Ectodermal cell (in vitro differentiated cells): ENCODE measurements around the gene ANKRD65.
"Not testable (repeated sequence)": the region's sequence is repeated elsewhere in the genome, so short reads cannot be mapped to it uniquely, and the experiment has no call there.

Source experiments
- H3K27ac ChIP-seq: 2 replicates; pipeline ENCODE4 v1.7.0; 2013; ENCODE audit warnings: mild to moderate bottlenecking, low read depth, low read length; ENCODE audit not compliant: insufficient read depth, poor library complexity, severe bottlenecking
- H3K27me3 ChIP-seq: 2 replicates; pipeline ENCODE4 v1.7.0; 2013; ENCODE audit warnings: mild to moderate bottlenecking, low read length; ENCODE audit not compliant: insufficient read depth, control insufficient read depth, poor library complexity, severe bottlenecking
- H3K36me3 ChIP-seq: one replicate; pipeline ENCODE4 v1.7.0; 2013; ENCODE audit warnings: low read length; ENCODE audit not compliant: control insufficient read depth, insufficient read depth
- H3K4me1 ChIP-seq: one replicate; pipeline ENCODE4 v1.7.0; 2013; ENCODE audit warnings: low read length; ENCODE audit not compliant: control insufficient read depth, insufficient read depth
- H3K4me3 ChIP-seq: 2 replicates; pipeline ENCODE4 v1.7.0; 2013; ENCODE audit warnings: low read depth, low read length, control low read depth; ENCODE audit not compliant: insufficient read depth
- H3K9me3 ChIP-seq: 2 replicates; pipeline ENCODE4 v1.7.0; 2013; ENCODE audit warnings: mild to moderate bottlenecking, low read length, moderate library complexity; ENCODE audit not compliant: control insufficient read depth
- whole genome bisulfite sequencing, 2 experiments: methylation state at CpG; one replicate each; pipeline ENCODE4 v1.1.7; 2013; ENCODE audit warnings: missing lambda C conversion rate in 2 of 2; 5-methylcytosine and 5-hydroxymethylcytosine counted together

Gene ANKRD65

GRCh38 chr1:1455934-1456333 is 34.9 kb upstream of the ANKRD65 start:
- H3K4me1 ChIP-seq, H3K4me3 ChIP-seq, H3K9me3 ChIP-seq, H3K27me3 ChIP-seq, H3K27ac ChIP-seq, H3K36me3 ChIP-seq: not testable (repeated sequence)
- 100% methylated on average over 1 of the region's 15 CpGs; no CpG with 5 or more reads in 1 of the 2 experiments for WGBS, 2 experiments

- Histone ChIP-seq H3K36me3 (no peaks in the 10 kb centered on the region), H3K4me1 (no peaks in the 10 kb centered on the region), H3K27ac (no peak overlapping the region), H3K9me3 (no peaks in the 10 kb centered on the region), H3K27me3 (no peaks in the 10 kb centered on the region), H3K4me3 (no peak overlapping the region)
- 93 to 94% methylated on average over 29 to 30 of the region's 30 CpGs for WGBS, 2 experiments
These were observed 34.3 kb upstream of the ANKRD65 start for GRCh38 chr1:1455366-1455884.

GRCh38 chr1:1454286-1455056 is 33.4 kb upstream of the ANKRD65 start:
- WGBS, 2 experiments = 93 to 94% methylated on average over 37 to 38 of the region's 41 CpGs
- H3K27ac ChIP-seq = not testable (repeated sequence)

GRCh38 chr1:1452882-1453281 is 31.8 kb upstream of the ANKRD65 start:
- H3K27ac ChIP-seq = no peak overlapping the region
- H3K4me1 ChIP-seq = no peaks in the 10 kb centered on the region
- no peaks in the 10 kb centered on the region for H3K9me3 ChIP-seq
- no peaks in the 10 kb centered on the region for H3K36me3 ChIP-seq
- WGBS, 2 experiments = 92% methylated on average over 16 of the region's 16 CpGs
- H3K27me3 ChIP-seq = no peaks in the 10 kb centered on the region
- H3K4me3 ChIP-seq = no peak overlapping the region

More at GRCh38 chr1:1454286-1455056, 33.4 kb upstream of the ANKRD65 start:
- not testable (repeated sequence) for H3K27me3 ChIP-seq, H3K36me3 ChIP-seq, H3K9me3 ChIP-seq, H3K4me3 ChIP-seq, H3K4me1 ChIP-seq

GRCh38 chr1:1452365-1452739 is 31.3 kb upstream of the ANKRD65 start:
- WGBS, 2 experiments = 91 to 94% methylated on average over 8 of the region's 8 CpGs
- not testable (repeated sequence) for H3K4me1 ChIP-seq

GRCh38 chr1:1451696-1452364 is 30.8 kb upstream of the ANKRD65 start:
- 95% methylated on average over 26 of the region's 26 CpGs for WGBS, 2 experiments

More at GRCh38 chr1:1452365-1452739, 31.3 kb upstream of the ANKRD65 start:
- H3K4me3 ChIP-seq, H3K27ac ChIP-seq, H3K9me3 ChIP-seq, H3K36me3 ChIP-seq, H3K27me3 ChIP-seq: not testable (repeated sequence)

GRCh38 chr1:1450616-1451015 is 29.5 kb upstream of the ANKRD65 start:
- WGBS, 2 experiments = 89 to 95% methylated on average over 22 of the region's 22 CpGs
- not testable (repeated sequence) for H3K27ac ChIP-seq, H3K4me1 ChIP-seq, H3K4me3 ChIP-seq, H3K27me3 ChIP-seq, H3K9me3 ChIP-seq, H3K36me3 ChIP-seq

More at GRCh38 chr1:1451696-1452364, 30.8 kb upstream of the ANKRD65 start:
- H3K27me3 ChIP-seq = no peaks in the 10 kb centered on the region
- no peaks in the 10 kb centered on the region for H3K4me1 ChIP-seq
- H3K36me3 ChIP-seq = no peaks in the 10 kb centered on the region
- H3K9me3 ChIP-seq = no peaks in the 10 kb centered on the region
- H3K27ac ChIP-seq = no peak overlapping the region
- no peak overlapping the region for H3K4me3 ChIP-seq

- no peaks in the 10 kb centered on the region for H3K9me3 ChIP-seq
- no peaks in the 10 kb centered on the region for H3K36me3 ChIP-seq
- no peak within 1 kb of the TSS for H3K27ac ChIP-seq
- H3K4me3 ChIP-seq = no peak within 1 kb of the TSS
- H3K4me1 ChIP-seq = no peaks in the 10 kb centered on the region
- H3K27me3 ChIP-seq = no peaks in the 10 kb centered on the region
- 90 to 96% methylated on average over 6 of the region's 6 CpGs for WGBS, 2 experiments
These were observed 28.1 kb upstream of the ANKRD65 start, which contains the start of gene ATAD3C for GRCh38 chr1:1449099-1449739. ATAD3C (plus strand) TSS chr1:1449689; CDS start chr1:1450684, 995 bp downstream.

- not testable (repeated sequence) for H3K27ac ChIP-seq, H3K4me1 ChIP-seq, H3K4me3 ChIP-seq, H3K36me3 ChIP-seq, H3K9me3 ChIP-seq, H3K27me3 ChIP-seq
- WGBS, 2 experiments = 94% methylated on average over 14 to 19 of the region's 19 CpGs
These were observed 25.6 kb upstream of the ANKRD65 start for GRCh38 chr1:1446631-1447030.
